K562 (cell line): ENCODE results near the gene COLEC12. TPM values are rescaled to one million over a fixed set of nuclear protein-coding genes. Genes with fewer than 3 reads are reported as not detected.

Experiments used
- ATAC-seq: fragments of 200-7000 bp; cut with Tn5 transposase; 3 replicates; pipeline ENCODE4 v1.9.1; 2020; ENCODE audit warnings: moderate library complexity
- BruUV-seq: library from RNA; stranded (reverse); fragments of 400-500 nt; replicated peaks from 2 replicates; lab custom pipeline; 2021; lab: Mats Ljungman, UMichigan
- CTCF ChIA-PET: fragments of 300-600 bp; formaldehyde crosslinking; extraction: SDS; loops from one replicate; lab custom pipeline; 2021; ENCODE audit warnings: low intra/inter-chr PET ratio; lab: Yijun Ruan, JAX
- POLR2A ChIA-PET: fragments of 300-600, 350-650 bp; sonication (Branson Sonifier 250); formaldehyde crosslinking; extraction: SDS; loops from one replicate; lab custom pipeline; 2021; ENCODE audit warnings: antibody characterized with exemption, inconsistent platforms; lab: Yijun Ruan, JAX
- DNase-seq, 4 experiments: peaks; one replicate each; pipeline versions ENCODE4 v3.0.0 to v3.0.0-alpha.2; 2011 to 2018; ENCODE audit warnings: low spot score in 3 of 4, mixed read lengths in 3 of 4; ENCODE audit errors: extremely low read depth in 1 of 4
- FAIRE-seq: peaks from 2 replicates; lab custom pipeline; 2011; peaks lifted over from hg19 to GRCh38; lab: Jason Lieb, UNC
- H2AFZ ChIP-seq: 2 replicates; pipeline ENCODE4 v1.6.0; 2011; ENCODE audit warnings: low read depth, low read length, control low read depth, inconsistent platforms
- H3K27ac ChIP-seq: fragments of 200-600 bp; 3 replicates; pipeline ENCODE4 v1.8.0; 2011; ENCODE audit warnings: low read depth, mild to moderate bottlenecking, control low read depth, inconsistent platforms, low read length, moderate library complexity, mixed read lengths; ENCODE audit errors: extremely low read depth
- H3K27me3 ChIP-seq, 2 experiments: fragments of 300-600 bp in 1 of 2; 2 replicates in 1 of 2; 3 replicates in 1 of 2; pipeline versions ENCODE4 v1.6.0 to v1.8.0; 2011; ENCODE audit warnings: inconsistent platforms in 2 of 2, low read length in 2 of 2, mild to moderate bottlenecking in 1 of 2, mixed read lengths in 1 of 2, moderate library complexity in 1 of 2; ENCODE audit not compliant: control insufficient read depth in 2 of 2, insufficient read depth in 2 of 2
- H3K36me3 ChIP-seq: fragments of 300-600 bp; 3 replicates; pipeline ENCODE4 v1.8.0; 2011; ENCODE audit warnings: mild to moderate bottlenecking, low read length, inconsistent platforms; ENCODE audit not compliant: control insufficient read depth, insufficient read depth
- H3K4me1 ChIP-seq, 2 experiments: fragments of 200-600 bp in 1 of 2; replicated peaks in 1 of 2; 2 replicates in 1 of 2; 3 replicates in 1 of 2; pipeline versions ENCODE4 v1.5.1 to v1.8.0; 2011; ENCODE audit warnings: inconsistent platforms in 2 of 2, low read length in 2 of 2, mild to moderate bottlenecking in 1 of 2, mixed read lengths in 1 of 2, moderate library complexity in 1 of 2; ENCODE audit not compliant: control insufficient read depth in 2 of 2, insufficient read depth in 2 of 2
- H3K4me2 ChIP-seq: 2 replicates; pipeline ENCODE4 v1.6.1; 2011; ENCODE audit warnings: low read length, control low read depth, inconsistent platforms, mixed read lengths; ENCODE audit not compliant: insufficient read depth
- H3K4me3 ChIP-seq: fragments of 200-600 bp; sonication (generic), shearing (Covaris generic); 2 replicates; pipeline ENCODE4 v1.5.1; 2016; ENCODE audit warnings: control low read depth, inconsistent platforms
- H3K79me2 ChIP-seq: fragments of 200-600 bp; 3 replicates; pipeline ENCODE4 v1.8.0; 2011; ENCODE audit warnings: low read length, inconsistent platforms; ENCODE audit not compliant: control insufficient read depth, insufficient read depth
- H3K9ac ChIP-seq, 2 experiments: 2 replicates each; pipeline versions ENCODE4 v1.6.0 to v1.6.1; 2011; ENCODE audit warnings: low read depth in 2 of 2, low read length in 2 of 2, control low read depth in 1 of 2, inconsistent platforms in 1 of 2, mild to moderate bottlenecking in 1 of 2, mixed read lengths in 1 of 2; ENCODE audit not compliant: insufficient read depth in 1 of 2
- H3K9me1 ChIP-seq: one replicate; pipeline ENCODE4 v1.6.0; 2011; ENCODE audit warnings: inconsistent platforms, mild to moderate bottlenecking, low read length, moderate library complexity; ENCODE audit not compliant: control insufficient read depth, insufficient read depth
- H3K9me3 ChIP-seq: replicated peaks from 2 replicates; pipeline ENCODE4 v1.5.1; 2011; ENCODE audit warnings: low read depth, low read length, inconsistent platforms; ENCODE audit not compliant: control insufficient read depth, insufficient read depth
- H4K20me1 ChIP-seq: replicated peaks from 2 replicates; pipeline ENCODE4 v1.6.1; 2011; ENCODE audit warnings: low read length, inconsistent platforms, mixed read lengths; ENCODE audit not compliant: control insufficient read depth, insufficient read depth
- EHMT2 ChIP-seq: fragments of 450-650 bp; IDR thresholded peaks from 2 replicates; pipeline ENCODE4 v1.6.1; 2018; ENCODE audit warnings: antibody characterized with exemption
- EZH2 ChIP-seq: IDR thresholded peaks from 2 replicates; pipeline ENCODE4 v1.6.1; 2012; ENCODE audit warnings: low read depth, mild to moderate bottlenecking, inconsistent platforms, low read length, borderline replicate concordance
- FOXJ3 ChIP-seq: sonication (generic); formaldehyde crosslinking; IDR thresholded peaks from 2 replicates; pipeline ENCODE4 v1.4.0; 2020; ENCODE audit warnings: mild to moderate bottlenecking, missing genetic modification reagents
- HDAC8 ChIP-seq: fragments of 450-650 bp; IDR thresholded peaks from 2 replicates; pipeline ENCODE4 v1.6.1; 2016; ENCODE audit warnings: mild to moderate bottlenecking, missing genetic modification characterization, moderate library complexity, missing compliant biosample characterization
- KHSRP ChIP-seq: fragments of 450-650 bp; IDR thresholded peaks from 2 replicates; pipeline ENCODE4 v1.6.1; 2017
- MTA2 ChIP-seq: fragments of 450-650 bp; IDR thresholded peaks from 2 replicates; pipeline ENCODE4 v1.6.1; 2016; ENCODE audit warnings: low read depth
- STAG1 ChIP-seq: sonication (generic); formaldehyde crosslinking; IDR thresholded peaks from 2 replicates; pipeline ENCODE4 v1.5.0; 2020; ENCODE audit warnings: missing genetic modification reagents, borderline replicate concordance
- STAT5A ChIP-seq: IDR thresholded peaks from 2 replicates; pipeline ENCODE4 v1.6.1; 2012; ENCODE audit warnings: low read length, inconsistent platforms, borderline replicate concordance
- TCF7L2 ChIP-seq: fragments of 150-350 bp; IDR thresholded peaks from 2 replicates; pipeline ENCODE4 v1.6.1; 2016; ENCODE audit warnings: low read depth, mild to moderate bottlenecking, low read length, moderate library complexity
- TFAM ChIP-seq: fragments of 250-450 bp; sonication (Bioruptor Pico); conservative IDR thresholded peaks from 2 replicates; pipeline ENCODE4 v1.5.0; 2021; ENCODE audit warnings: mild to moderate bottlenecking, moderate library complexity
- TGIF2 ChIP-seq: sonication (generic); formaldehyde crosslinking; IDR thresholded peaks from 2 replicates; pipeline ENCODE4 v1.8.1; 2022; ENCODE audit warnings: mild to moderate bottlenecking, missing genetic modification reagents, moderate library complexity
- ZNF212 ChIP-seq: fragments of 450-650 bp; formaldehyde crosslinking; IDR thresholded peaks from 2 replicates; pipeline ENCODE4 v1.4.0; 2020; ENCODE audit warnings: mild to moderate bottlenecking
- ZNF507 ChIP-seq: conservative IDR thresholded peaks from 2 replicates; pipeline ENCODE4 v1.6.1; 2017; ENCODE audit warnings: missing genetic modification characterization, missing compliant biosample characterization
- ZSCAN29 ChIP-seq: fragments of 450-650 bp; IDR thresholded peaks from 2 replicates; pipeline ENCODE4 v1.6.1; 2017
- WGBS: fragments of 100-300 bp; shearing (Covaris generic); methylation state at CpG from one replicate; pipeline ENCODE4 v1.1.6; 2016; ENCODE audit warnings: low coverage, mixed read lengths; ENCODE audit not compliant: insufficient coverage; ENCODE audit errors: missing lambda C conversion rate; 5-methylcytosine and 5-hydroxymethylcytosine counted together
- in situ Hi-C: fragments of 300-500 bp; cut with MboI; formaldehyde crosslinking; loops from 4 replicates; pipeline ENCODE4 v1.15.0; 2018; ENCODE audit warnings: inconsistent platforms, mixed read lengths
- intact Hi-C: fragments of 100-400 bp; cut with micrococcal nuclease; formaldehyde crosslinking; loops from 2 replicates; pipeline ENCODE4 v1.14.2; 2022
- polyA plus RNA-seq, 8 experiments: library from polyadenylated mRNA; depleted of rRNA in 4 of 8; stranded (reverse) in 5 of 8; unstranded in 3 of 8; fragments of >200 nt; fragmentation: Nextera tagmentation in 2 of 8; fragmentation: Illumina TruSeq in 1 of 8; extraction: Ambion mirVana in 2 of 8; extraction: Trizol in 1 of 8; gene quantifications; 2 replicates each; pipeline versions ENCODE4 v1.2.1 to v1.2.3, GENCODE V29; 2011 to 2014; ENCODE audit warnings: inconsistent platforms in 1 of 8, missing spikeins in 1 of 8
- total RNA-seq, 7 experiments: library from RNA; depleted of rRNA in 6 of 7; stranded (reverse); fragments of >200 nt in 6 of 7; fragmentation: Illumina TruSeq in 2 of 7; extraction: Trizol in 2 of 7; gene quantifications; 2 replicates each; pipeline versions ENCODE4 v1.2.1 to v1.2.3, GENCODE V29; 2011 to 2021; ENCODE audit warnings: low replicate concordance in 1 of 7
- TF ChIP-seq, protein P1 (sequence below): fragments of 450-650 bp; formaldehyde crosslinking; IDR thresholded peaks from 2 replicates; pipeline ENCODE4 v1.4.0; 2020; ENCODE audit warnings: mild to moderate bottlenecking, moderate library complexity
- TF ChIP-seq, protein P2 (sequence below): fragments of 250-450 bp; sonication (Bioruptor Pico); IDR thresholded peaks from 2 replicates; pipeline ENCODE4 v1.8.0; 2021; ENCODE audit warnings: moderate library complexity, mild to moderate bottlenecking, inconsistent platforms
- TF ChIP-seq, protein P3 (sequence below): fragments of 250-450 bp; sonication (Bioruptor Pico); IDR thresholded peaks from 2 replicates; pipeline ENCODE4 v1.9.0; 2021; ENCODE audit warnings: mild to moderate bottlenecking
- TF ChIP-seq, protein P4 (sequence below): sonication (generic); formaldehyde crosslinking; IDR thresholded peaks from 2 replicates; pipeline ENCODE4 v1.8.1; 2023; ENCODE audit warnings: mild to moderate bottlenecking, missing genetic modification reagents

The COLEC12 gene
- total and polyA plus RNA-seq, 9 of the 15 experiments (the other 6 are each of a cell fraction or from before 2014, with no cell fraction given): 0.04 TPM; not detected in 8

DNA sequence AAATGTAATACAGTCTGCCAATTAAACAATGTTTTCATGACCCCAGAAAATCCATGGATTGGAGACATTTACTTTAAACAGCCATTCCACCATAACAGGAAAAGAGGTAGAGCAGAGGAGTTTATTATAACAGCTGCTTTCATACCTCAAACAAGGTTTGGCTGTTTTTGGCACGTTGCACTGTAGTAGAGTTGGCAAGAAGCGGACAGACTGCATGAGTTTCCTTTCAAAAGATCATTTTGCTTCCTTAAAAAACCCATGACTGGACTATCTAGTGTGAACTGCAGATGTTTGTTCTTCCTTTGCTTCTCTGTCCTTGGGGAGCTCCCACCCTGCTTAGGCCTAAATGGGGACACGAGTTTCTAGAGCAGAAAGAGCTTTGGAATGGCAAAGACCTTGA is 124.2 kb downstream of the COLEC12 start (continued):
- TF ChIP-seq ZNF212 (CRISPR knock-in tag) (no peak), FOXJ3 (CRISPR knock-in tag) (no peak), ZNF507 (tag) (no peak), ZSCAN29 (no peak)

DNA sequence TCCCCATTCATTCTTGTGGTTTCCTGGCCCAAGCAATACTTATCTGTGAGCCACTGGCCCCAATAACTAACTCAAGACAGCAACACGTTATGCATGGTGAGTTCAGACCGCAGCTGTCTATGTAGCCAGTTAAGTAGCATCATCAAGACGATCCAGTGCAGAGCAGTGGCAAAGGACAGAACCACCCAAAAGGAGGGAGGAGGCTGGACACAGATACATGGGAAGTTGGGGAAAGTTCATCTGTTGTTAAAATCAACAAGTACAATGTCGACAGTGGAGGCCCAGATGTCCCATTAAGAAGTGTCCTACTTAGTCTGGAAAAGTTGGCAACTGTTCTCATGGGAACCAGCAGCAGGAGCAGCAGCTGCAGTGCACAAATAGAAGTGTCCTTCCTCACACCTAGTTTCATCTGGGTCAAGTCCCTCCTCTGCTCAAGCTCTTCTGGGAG is 125.8 kb downstream of the COLEC12 start:
- BruUV-seq: no TSS peak
- Histone ChIP-seq H3K27ac (no peak overlapping the region), H3K9me1 (no peaks in the 10 kb centered on the region), H4K20me1 (no peaks in the 10 kb centered on the region), H3K36me3 (no peaks in the 10 kb centered on the region), H3K4me3 (no peak overlapping the region), H3K9me3 (no peaks in the 10 kb centered on the region), H2AFZ (no peak overlapping the region), H3K4me2 (no peak overlapping the region), H3K27me3 (peaks cover 52 to 69% of the 10 kb centered on the region in 2 experiments), H3K9ac (no peak overlapping the region), H3K79me2 (no peaks in the 10 kb centered on the region), H3K4me1 (no peaks in the 10 kb centered on the region; a peak in 1 of 5 replicates)
- intact Hi-C loops (no loop called here), in situ Hi-C loops (no loop called here)
- FAIRE-seq (no peak), ATAC-seq (no peak), DNase-seq (no peak)
- 0% methylated on average over 4 of the region's 4 CpGs for WGBS
- CTCF ChIA-PET: no interaction called here
- POLR2A ChIA-PET: interaction anchor here (1.3 kb wide), 1 partner anchor 9 kb away, joined by 3 read pairs; no protein-coding TSS in a partner anchor
- no peak for TF ChIP-seq TGIF2 (CRISPR knock-in tag)
- TF ChIP-seq STAG1 (CRISPR knock-in tag): no peak
- no peak for TF ChIP-seq TCF7L2
- TF ChIP-seq EHMT2: no peak
- TF ChIP-seq, protein P1, sequence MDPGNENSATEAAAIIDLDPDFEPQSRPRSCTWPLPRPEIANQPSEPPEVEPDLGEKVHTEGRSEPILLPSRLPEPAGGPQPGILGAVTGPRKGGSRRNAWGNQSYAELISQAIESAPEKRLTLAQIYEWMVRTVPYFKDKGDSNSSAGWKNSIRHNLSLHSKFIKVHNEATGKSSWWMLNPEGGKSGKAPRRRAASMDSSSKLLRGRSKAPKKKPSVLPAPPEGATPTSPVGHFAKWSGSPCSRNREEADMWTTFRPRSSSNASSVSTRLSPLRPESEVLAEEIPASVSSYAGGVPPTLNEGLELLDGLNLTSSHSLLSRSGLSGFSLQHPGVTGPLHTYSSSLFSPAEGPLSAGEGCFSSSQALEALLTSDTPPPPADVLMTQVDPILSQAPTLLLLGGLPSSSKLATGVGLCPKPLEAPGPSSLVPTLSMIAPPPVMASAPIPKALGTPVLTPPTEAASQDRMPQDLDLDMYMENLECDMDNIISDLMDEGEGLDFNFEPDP: no peak
- TF ChIP-seq STAT5A: no peak
- TF ChIP-seq, protein P2, sequence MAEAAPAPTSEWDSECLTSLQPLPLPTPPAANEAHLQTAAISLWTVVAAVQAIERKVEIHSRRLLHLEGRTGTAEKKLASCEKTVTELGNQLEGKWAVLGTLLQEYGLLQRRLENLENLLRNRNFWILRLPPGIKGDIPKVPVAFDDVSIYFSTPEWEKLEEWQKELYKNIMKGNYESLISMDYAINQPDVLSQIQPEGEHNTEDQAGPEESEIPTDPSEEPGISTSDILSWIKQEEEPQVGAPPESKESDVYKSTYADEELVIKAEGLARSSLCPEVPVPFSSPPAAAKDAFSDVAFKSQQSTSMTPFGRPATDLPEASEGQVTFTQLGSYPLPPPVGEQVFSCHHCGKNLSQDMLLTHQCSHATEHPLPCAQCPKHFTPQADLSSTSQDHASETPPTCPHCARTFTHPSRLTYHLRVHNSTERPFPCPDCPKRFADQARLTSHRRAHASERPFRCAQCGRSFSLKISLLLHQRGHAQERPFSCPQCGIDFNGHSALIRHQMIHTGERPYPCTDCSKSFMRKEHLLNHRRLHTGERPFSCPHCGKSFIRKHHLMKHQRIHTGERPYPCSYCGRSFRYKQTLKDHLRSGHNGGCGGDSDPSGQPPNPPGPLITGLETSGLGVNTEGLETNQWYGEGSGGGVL (CRISPR knock-in tag): no peak
- TF ChIP-seq, protein P3, sequence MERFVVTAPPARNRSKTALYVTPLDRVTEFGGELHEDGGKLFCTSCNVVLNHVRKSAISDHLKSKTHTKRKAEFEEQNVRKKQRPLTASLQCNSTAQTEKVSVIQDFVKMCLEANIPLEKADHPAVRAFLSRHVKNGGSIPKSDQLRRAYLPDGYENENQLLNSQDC (CRISPR knock-in tag): no peak
- no peak for TF ChIP-seq TFAM
- TF ChIP-seq HDAC8: no peak
- TF ChIP-seq, protein P4, sequence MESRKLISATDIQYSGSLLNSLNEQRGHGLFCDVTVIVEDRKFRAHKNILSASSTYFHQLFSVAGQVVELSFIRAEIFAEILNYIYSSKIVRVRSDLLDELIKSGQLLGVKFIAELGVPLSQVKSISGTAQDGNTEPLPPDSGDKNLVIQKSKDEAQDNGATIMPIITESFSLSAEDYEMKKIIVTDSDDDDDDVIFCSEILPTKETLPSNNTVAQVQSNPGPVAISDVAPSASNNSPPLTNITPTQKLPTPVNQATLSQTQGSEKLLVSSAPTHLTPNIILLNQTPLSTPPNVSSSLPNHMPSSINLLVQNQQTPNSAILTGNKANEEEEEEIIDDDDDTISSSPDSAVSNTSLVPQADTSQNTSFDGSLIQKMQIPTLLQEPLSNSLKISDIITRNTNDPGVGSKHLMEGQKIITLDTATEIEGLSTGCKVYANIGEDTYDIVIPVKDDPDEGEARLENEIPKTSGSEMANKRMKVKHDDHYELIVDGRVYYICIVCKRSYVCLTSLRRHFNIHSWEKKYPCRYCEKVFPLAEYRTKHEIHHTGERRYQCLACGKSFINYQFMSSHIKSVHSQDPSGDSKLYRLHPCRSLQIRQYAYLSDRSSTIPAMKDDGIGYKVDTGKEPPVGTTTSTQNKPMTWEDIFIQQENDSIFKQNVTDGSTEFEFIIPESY: no peak
- no peak for TF ChIP-seq MTA2
- TF ChIP-seq KHSRP: no peak
- TF ChIP-seq EZH2: no peak
